ENCODE measurements around the gene CCDC172.

CCDC172 gene, protein sequence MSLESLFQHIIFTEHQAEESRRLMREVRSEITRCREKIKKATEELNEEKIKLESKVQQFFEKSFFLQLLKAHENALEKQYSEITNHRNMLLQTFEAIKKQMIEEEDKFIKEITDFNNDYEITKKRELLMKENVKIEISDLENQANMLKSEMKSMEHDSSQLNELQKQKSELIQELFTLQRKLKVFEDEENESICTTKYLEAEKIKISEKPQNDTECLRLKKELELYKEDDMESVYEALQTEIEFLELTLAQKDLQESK

DNA sequence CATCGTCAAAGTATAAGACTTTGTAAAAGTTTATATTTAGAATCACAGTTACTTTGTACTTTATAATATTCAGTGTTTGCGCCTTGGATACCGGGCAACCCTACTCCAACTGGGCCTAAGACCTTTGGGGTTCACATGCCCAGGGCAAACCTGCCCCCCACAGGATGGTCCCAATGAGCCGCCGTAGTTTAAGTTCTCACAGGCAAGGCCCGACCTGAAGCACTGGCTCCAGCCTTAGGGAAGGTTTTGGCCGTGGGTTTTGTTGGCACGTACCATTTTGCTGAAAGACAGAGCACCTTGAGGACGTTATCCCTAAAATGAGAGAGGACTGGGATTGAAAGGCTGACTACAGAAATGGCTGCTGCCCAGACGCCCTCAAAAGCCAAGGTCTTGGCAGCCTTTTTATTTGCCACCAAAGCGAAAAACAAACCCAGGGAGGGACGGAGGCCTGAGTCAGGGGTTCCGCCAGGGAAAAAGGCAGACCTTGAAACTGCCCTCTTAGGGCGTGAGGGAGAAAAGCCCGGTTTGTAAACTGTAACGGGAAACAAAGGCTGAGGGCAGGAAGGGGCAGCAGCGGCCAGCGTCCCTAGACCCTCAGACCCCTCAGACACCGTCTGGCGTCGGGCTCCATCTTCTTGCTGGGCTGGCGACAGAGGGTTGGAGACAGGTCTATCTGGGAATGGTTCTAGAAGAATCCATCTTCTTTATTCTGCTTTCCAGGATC is at the start of gene CCDC172:
Gene CCDC172, plus strand, starts transcription at position 222 of the 724 bp plus-strand sequence. CDS start 564 bp downstream, outside the sequence.
- DNase-seq (ENCODE audit: low spot score) = no peak

DNA sequence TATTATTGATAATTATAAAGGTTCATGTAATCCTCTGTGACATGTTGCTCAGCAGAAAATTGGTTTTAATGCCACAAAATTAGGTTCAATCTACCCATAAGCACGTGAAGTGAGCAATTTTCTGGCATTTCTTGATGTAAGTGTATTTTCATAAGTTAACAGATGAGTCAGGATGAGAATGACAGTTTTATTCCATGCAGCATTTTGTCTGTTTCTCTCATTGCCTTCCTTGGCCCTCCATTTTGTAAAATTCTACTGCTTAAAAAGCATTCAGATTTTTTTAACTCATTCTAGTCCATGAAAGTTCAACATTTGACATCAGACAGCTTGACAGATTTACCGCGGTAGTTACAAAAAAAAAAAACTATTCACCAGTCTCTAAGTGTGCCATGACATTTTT is 47.3 kb upstream of the CCDC172 start:
- DNase-seq (ENCODE audit: low spot score) = no peak

DNA sequence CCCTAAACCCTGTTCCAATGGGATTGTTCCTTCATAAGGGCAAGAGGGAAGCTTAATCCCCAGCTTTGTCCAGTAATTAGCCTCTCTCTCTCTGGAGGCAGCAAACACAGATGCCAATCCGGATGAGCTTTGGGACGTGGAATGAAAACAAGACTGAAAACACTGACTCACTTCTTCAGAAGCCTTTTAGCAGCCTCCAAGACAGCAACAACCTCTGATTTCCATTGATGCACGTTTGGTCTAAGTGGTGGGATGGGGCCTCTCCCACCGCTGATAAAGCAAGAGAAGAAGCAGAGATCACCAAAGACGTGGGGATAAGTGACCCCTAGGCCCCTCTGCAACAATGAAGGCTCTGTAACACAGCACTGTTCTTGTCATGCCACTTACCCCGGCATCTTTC is 45.4 kb upstream of the CCDC172 start:
- DNase-seq (ENCODE audit: low spot score) = no peak

DNA sequence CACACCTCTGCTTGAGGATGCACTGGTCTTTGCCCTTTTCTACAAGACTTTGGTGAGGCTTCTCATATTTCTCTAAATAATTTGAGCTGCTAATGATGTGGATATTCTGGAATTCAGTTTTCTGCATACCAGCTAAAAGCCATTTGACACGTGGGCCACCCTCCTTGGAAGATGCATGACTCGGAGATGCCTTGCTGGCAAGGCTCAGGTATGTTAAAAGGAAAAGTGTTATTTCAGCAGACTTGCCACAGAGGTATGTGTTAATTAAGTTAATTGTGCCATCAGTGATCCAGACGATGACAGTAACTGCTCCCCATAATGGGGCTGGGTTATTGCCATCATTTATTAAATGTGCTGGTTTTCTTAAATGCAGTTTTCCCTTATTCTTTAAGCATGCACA is 42.5 kb upstream of the CCDC172 start:
- DNase-seq (ENCODE audit: low spot score) = no peak

DNA sequence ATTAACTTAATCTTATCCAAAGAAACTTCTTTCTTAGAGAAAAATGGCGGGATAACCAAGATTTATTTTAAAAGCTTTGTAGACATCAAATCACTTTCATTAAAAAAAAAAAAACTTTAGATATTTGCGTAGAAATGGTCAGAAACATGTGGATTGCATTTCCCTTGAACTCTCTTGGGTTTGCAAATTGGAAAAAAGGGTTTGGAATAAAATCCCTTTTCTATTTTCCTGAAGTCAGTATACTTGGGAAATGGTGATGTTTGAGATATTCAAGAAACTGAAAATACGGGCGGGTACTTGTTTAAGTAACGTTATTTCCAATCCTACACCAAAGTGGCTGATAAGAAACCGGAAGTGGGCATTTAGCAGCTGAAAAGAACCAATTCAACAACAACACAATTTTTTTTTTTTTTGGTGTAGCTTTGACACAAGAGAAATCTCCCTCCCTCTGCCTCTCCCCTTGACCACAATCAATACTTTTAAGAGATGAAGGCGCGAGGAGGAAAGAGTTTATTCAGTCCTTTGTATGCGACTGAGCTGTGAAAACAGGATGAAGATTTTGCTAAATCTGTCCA is 37.5 kb upstream of the CCDC172 start:
- no peak for DNase-seq (ENCODE audit: low spot score)

DNA sequence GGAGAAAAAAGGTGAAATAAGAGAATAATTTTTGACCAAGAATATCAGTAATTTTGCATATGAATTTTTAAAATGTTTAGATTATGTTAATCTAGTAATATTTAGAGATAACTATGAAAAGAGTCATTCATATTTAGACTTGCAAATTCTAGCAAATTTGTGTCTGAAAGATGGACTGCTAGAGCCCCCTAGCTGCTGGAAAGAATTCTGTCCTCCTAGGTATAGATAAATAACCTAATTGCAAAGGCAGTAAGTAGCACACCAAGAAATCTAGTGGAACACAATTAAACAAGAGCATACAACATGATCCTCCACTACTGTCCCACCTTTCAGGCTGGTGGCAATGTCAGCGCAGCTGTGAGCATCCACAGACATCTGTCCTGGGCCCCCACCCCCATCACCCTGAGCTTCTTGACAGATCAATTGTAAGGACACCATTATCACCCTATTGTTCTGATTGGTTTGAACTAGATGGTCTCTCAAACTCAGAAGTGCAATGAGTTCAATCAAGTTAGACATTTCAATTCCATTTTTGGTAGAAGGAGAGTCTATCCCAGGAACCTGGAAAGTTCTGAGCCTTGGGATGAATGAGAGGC is 36.2 kb upstream of the CCDC172 start:
- peak; percentile 54 for DNase-seq (ENCODE audit: low spot score)

DNA sequence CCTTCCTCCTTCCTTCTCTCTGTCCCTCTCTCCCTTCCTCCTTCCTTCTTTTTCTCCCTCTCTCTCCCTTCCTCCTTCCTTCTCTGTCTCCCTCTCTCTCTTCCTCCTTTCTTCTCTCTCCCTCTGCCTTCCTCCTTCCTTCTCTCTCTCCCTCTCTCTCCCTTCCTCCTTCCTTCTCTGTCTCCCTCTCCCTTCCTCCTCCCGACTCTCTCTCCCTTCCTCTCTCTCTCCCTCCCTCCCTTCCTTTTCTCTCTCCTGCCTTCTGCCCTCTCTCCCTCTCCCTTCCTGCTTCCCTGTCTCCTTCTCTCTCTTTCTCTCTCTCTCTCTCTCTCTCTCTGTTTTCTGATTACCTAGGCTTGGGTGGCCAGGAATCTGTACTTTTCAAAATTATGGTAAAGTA is 34.6 kb upstream of the CCDC172 start:
- DNase-seq (ENCODE audit: low spot score) = no peak

DNA sequence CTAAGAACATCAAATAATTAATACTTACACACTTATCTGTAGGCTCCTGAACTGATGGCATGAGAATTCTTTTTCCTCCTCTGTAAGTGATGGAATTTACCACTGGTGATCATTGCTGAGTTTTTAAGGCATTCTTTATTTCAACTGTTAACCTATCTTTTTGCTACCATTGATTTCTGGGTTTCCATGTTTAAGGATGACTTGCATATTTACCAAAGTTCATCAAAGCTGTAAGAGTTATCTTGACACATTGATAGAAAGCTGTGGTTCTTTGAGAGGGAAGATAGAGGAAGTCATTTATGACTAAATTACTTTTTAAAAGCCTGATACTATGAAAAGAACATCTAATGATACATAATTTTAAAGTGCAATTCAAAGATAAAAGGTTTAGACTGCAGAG is 31.8 kb upstream of the CCDC172 start:
- DNase-seq (ENCODE audit: low spot score) = no peak

DNA sequence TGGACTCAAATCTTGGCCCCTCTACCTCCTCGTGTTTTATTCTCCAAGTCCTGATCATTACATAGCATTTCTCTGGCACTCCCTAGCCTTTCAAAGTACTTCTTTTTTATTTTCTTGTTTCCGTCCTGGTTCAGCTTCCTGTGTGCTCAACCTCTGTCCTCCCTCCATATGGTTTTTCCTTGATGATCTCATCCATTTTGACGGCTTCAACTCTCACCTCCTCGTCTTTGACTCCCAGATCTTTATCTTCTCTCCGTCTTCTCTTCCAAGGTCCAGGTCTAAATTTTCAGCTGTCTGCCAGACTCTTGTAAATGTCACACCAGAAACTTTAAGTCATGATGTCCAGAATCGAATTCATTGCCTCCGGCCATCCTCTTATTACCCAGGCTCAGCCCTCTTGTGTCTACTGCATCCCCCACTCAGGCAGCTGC is 27.9 kb upstream of the CCDC172 start:
- DNase-seq (ENCODE audit: low spot score) = no peak

DNA sequence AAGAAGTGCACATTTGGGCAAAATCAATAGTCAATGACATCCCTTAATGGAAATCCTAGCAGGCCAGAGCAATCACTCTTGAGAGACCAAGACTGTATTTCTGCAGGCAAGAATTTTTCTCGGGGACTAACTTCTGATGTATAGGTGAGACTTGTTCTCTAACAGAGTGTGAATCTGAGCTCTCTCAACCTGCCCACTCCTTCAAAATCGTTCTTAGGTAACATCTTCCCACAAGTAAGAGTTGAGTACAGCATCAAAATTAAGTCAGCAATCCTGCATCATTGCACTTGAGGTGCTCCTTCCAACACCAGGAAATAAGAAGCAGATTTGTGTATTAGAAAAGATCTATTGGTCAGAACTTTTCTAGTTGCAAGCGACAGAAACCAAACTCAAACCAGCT is 25.7 kb upstream of the CCDC172 start:
- no peak for DNase-seq (ENCODE audit: low spot score)

DNA sequence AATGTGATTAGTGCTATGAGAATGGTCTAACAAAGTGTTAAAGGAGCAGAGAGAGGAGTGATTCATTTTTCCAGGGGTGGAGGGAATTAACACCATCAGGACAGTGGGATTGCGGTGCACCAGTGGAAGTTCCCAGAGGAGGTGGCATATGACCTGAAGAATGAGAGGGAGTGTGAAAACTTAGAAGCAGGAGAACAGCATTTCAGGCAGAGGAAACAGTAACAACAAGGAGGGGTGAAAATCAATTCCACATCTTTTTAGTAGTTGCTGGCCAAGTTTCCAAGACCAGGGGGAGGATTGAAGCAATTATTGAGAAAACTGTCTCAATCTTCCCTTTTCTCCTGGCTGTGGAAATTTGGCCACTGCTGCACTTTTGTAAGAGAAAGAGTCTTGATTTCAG is 23.7 kb upstream of the CCDC172 start:
- no peak for DNase-seq (ENCODE audit: low spot score)

DNA sequence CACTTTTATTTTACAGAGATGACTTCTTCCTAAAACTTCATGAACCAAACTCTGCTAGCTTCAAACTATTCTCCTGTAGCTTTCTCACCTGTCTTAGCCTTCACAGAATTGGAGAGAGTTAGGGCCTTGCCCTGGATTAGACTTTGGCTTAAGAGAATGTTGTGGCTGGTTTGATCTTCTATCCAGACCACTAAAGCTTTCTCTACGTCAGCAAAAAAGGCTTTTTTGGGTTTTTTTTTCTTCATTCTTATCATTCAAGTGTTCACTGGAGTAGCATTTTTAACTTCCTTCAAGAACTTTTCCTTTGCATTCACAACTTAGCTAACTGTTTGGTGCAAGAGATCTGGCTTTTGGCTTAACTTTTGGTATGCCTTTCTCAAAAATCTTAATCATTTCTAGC is 19.3 kb upstream of the CCDC172 start:
- no peak for DNase-seq (ENCODE audit: low spot score)

DNA sequence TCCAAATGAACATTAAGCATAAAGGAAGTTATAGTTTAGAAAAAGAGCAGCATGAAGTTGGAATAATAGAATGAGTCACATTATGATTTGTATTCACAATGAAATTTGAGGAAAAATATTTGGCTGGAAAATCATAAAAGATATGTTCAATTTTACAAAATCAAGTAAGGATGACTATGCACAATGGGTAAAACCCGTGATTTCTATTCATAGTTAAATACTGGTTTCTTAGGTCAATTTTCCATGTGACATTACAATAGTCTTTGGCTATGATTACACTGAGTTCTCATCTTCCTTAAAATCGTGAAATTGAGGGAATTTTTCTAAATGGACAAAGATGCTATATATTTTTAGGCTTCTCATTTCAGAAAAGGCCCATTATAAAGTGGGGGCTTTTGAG is 17.4 kb upstream of the CCDC172 start:
- DNase-seq (ENCODE audit: low spot score) = no peak

DNA sequence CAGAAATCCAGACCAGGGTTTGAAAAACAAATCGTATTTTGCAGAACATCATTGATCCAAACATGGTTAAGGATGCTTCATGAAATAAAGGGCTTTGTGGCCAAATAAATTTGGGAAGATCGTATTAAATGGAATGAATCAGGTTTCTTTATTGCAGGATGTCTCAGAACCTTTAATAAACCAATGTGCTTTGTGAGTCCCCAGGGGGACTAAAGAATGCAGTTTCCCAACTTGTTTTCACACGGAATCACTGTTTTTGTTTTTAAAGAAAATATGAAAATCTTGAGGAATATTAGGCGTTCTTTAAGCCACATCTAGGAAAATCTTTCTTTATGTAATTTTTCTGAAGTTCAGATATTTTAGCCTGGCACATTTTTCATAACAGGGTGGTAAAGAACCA is 16.8 kb upstream of the CCDC172 start:
- no peak for DNase-seq (ENCODE audit: low spot score)

DNA sequence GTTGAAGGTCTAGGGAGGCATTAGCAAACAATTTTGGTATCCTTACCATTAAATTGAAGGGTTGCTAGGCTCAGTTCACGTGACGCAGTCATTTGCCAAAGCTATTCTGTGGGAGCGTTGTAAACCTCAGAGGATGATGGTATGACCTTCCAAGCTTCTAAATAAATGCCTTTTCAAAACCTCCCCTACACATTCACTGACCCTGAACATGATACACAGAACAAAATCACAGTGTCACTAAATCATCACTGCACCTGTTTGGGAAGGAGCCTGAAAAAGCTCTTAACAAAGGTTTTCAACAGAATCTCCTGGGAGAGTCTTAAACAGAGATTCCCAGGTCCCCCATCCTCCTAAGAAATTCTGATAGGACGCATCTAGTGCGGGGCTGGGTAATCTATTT is 13.2 kb upstream of the CCDC172 start:
- DNase-seq (ENCODE audit: low spot score) = no peak

DNA sequence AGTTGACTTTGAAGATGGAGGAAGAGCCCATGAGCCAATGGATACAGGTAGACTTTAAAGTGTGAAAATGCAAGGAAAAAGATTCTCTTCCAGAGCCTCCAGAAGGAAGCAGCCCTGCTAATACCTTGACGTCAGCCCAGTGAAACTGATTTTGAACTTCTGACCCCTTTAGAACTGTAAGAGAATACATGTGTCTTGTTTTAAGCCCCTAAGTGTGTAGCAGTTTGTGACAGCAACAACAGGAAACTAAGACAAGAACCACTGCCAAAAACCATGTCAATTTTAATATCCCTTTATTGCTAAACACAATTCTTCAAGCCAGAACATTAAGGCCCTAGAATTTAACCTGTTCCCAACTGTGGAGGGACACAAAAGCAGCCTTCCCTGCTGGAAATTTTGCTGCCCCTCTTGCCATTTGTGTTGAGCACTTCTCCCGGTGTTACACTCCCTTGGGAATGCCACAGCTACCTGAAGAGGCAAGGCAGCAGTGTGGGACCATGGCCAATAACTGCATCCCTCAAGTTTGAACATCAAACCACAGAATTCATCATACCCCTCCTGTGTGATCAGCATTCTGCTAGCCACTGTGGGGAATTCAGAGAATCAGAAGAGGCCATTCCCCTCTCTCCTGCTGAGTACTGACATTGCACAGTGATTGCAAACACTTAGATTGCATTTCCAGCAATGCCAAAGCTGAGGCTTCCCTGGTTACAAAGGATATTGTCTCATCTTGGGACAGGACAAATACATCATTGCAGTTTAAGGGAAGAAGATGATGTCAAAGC is 12.3 kb upstream of the CCDC172 start:
- no peak for DNase-seq (ENCODE audit: low spot score)

DNA sequence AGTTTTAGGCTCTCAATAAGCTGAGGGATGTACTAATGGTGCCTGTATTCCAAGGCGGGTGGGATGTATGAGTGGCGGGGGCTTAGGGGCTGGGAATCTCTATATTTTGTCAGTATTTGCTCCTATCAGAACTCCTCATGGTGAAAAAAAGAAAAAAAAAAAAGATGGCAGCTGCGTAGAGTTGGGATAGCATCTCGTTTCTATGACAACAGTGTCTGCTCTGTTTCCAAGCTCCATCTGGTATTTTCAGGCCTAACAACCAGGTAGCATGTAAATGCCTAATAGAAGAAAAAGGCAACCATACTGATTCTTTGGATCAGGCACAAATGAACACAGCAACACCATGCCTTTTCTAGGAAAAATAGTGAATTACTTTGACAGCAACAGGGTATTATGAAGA is 11.7 kb upstream of the CCDC172 start:
- DNase-seq (ENCODE audit: low spot score) = peak; percentile 3

DNA sequence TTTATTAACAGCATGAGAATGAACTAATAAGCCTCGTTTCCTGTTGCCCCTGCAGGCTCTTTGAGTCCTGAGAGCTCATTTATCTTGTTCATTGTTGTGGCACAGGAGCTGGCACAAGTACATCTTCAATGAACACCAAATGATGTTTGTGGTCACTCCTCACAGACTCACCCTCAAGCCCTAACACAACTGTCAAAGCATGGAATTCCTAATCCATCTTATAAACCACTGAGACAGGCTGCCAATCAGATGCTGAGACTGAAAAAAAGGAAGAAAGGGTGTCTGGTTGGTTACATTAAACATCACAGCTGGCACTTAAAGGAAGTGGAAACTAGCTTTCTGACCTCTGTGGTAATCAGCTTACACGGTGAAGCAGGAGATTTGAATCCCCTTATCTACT is 7.7 kb upstream of the CCDC172 start:
- no peak for DNase-seq (ENCODE audit: low spot score)

DNA sequence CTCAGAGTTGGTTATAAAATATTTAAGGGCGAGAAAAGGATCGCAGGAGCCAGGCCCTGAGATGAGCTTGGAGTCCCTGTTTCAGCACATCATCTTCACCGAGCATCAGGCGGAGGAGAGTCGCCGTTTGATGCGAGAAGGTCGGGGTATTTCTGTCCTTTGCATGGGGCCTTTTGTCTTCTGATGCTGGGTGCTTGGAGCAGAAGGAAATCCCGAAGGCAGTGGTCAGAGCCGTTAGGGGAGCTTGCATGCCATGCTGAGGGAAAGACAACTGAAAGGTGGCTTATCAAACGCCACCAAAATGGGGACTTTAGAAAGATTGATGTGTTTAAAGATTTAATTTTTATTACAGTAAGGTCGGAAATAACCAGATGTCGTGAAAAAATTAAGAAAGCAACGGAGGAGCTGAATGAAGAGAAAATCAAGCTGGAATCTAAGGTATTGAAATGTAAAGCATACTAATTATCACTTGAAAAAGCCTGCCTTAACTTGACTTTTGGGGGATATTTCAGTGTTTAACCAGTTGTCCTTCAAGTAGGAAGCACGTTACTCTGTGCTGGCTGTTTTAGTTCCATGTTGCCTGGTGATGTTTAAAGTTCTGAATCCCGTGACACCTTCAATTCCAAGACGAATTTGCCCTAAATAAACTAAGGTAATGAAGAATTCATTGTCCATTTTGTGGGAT is 845 bp downstream of the CCDC172 start:
- DNase-seq (ENCODE audit: low spot score) = no peak

DNA sequence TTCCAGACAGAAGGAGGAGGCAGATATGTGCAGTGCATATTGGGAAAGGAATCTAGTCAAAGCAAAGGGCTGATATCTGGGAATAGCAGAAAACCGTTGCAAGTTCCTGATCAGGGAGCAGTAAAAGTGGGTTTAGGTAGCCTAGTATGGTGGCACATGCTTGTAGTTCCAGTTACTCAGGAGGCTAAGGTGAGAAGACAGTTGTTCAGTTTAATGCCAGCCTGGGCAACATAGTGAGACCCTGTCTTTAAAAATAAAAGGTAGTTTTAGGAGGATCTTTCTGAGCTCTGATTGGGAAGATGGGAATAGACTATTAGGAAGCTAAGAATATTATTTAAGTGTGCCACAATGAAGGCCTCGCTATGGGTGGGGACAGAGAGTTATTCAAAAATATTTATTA is 1.7 kb downstream of the CCDC172 start:
- DNase-seq (ENCODE audit: low spot score) = no peak

DNA sequence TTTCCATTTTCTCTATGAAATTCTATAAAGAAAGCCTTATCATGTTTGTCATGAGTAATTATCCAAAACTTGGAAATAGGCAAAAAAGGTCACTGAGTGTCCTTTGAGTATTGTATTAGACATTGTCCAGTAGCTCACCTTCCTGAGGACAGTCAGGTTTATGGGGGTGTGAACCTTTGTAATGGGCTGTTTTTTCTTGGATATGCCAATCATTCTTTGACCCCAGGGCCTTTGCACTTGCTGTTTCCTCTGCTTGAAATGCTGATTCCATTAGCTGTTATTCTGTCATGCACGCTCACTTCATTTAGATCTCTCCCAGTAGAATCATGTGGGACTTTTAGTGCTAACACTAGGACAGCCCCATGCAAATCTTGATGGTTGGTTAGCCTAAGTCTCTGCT is 4.9 kb downstream of the CCDC172 start:
- no peak for DNase-seq (ENCODE audit: low spot score)

DNA sequence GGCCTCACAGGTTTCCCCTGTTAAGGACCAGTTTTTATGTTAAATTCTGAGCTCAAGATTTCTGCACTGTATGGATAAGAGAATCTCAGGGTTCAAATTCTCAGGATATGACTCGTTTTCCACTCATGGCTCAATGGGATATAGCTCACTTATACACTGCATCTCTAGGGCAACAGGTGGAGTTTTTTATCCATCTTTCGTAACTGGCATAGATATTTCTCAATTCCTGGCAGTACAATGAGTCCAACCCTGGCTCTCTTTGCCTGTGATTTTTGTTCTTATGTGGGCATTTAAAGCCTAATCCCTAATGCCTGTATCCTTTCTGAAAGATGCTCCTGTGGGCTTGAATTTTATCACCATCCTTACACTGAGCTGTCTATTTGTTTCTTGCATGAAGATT is 7.6 kb downstream of the CCDC172 start:
- no peak for DNase-seq (ENCODE audit: low spot score)
